HCEC 1CT (cell line): ENCODE results near the gene MYL5.
"Not testable (repeated sequence)": the region's sequence is repeated elsewhere in the genome, so short reads cannot be mapped to it uniquely, and the experiment has no call there.

Experiments
- DNase-seq: peaks from one replicate; pipeline ENCODE4 v3.0.0-alpha.2; 2017

The MYL5 gene

DNA sequence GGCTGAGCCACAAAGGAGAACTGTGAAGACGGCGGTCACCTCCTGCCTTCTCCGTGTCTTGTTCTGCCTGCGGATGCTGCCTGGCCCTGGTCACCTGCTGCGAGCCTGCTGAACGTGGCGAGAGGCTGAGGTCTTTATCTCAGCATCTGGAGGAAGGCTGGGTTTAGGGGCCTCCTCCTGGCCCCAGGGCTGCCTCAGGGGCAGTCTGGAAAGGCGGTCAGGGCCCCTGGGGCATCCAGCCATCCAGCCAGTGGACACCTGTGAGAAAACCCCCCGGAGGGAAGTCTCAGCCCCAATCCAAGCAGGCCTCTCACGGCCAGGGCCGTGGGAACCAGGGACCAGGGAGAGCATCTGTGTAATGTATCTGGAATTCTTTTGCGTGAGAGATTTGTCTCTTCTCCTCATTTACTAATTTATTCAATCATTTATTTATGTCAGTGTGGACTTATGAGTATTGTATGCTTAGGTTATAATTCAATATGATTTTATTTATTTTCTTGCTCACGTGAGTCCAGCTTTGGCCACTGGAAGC, 37.6 kb upstream of the MYL5 start:
- DNase-seq: no peak

DNA sequence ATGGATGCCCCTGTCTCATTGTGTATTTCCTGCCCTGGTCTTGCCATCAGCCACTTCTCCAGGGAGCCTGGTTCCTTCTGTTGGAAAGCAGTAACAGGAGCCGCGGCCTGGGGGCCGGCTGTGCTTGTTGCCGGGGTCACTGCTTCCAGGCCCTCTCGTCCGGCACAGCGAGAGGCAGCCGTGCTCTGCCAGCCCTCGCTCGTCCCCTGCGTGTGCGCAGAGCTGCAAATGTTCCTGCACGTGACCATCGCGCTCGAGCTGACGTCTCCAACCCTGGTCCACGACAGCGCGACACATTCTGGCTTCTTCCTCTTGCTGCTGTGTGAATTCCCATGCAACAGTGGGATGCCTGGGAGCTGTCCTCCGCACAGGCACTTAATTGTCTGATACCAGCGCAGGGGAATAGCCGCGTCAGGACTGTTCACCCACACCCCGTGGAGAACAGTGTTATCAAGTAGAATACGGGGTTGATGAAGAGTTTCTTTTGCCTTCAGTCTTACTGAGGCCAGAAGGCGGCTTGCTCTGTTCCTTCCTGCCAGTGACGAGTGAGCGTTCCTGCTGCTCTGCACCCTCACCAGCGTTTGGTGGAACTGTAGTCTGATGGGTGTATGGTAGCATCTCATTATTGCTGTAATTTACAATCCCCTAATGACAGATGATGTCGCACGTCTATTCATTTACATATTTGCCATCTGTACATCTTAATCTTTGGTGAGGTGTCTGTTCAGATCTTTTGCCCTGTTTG, 36.6 kb upstream of the MYL5 start:
- DNase-seq: no peak

DNA sequence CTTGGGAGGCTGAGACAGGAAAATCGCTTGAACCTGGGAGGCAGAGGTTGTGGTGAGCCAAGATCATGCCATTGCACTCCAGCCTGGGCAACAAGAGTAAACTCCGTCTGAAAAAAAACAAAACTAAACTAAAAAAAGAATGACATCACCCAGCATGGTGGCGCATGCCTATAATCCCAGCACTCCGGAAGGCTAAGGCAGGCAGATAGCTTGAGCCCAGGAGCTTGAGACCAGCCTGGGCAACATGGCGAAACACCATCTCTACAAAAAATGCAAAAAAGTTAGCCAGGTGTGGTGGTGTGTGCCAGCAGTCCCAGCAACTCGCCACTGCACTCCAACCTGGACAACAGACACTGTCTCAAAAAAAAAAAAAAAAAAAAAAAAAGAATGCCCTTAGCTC, 32.0 kb upstream of the MYL5 start:
- DNase-seq: not testable (repeated sequence)

DNA sequence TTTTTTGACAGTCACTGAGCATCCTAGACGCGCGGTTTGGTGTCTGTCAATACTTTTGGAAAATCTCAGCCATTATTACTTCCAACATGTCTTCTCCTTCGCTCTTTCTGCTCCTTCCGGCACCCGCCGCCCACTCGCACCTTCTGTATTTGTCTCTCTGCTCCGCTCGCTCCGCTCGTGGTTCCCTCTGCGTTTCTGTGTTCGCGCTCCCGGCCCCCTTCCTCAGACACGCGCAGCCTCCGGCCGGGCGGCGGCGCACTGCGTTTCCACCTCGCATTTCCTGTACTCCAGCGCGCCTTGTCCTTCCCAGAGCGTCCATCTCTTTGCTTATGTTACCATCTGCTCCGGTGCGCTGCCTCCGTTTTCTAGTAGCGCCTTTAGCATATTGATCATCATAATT, 27.9 kb upstream of the MYL5 start:
- DNase-seq: no peak

DNA sequence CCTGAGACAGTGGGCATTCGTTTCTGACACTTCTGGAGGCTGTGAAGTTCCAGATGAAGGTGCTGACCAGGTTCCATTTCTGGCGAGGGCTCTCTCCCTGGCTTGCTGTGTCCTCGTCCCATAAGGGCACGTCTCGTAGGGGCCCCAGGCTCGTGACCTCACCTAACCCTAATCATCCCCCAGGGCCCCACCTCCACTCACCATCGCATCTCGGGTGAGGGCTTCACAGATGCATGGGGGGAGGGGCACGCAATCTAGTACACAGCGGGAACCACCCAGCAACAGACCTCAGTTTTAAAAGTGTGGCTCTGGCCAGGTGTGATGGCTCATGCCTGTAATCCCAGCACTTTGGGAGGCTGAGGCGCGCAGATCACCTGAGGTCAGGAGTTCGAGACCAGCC, 26.9 kb upstream of the MYL5 start:
- no peak for DNase-seq

DNA sequence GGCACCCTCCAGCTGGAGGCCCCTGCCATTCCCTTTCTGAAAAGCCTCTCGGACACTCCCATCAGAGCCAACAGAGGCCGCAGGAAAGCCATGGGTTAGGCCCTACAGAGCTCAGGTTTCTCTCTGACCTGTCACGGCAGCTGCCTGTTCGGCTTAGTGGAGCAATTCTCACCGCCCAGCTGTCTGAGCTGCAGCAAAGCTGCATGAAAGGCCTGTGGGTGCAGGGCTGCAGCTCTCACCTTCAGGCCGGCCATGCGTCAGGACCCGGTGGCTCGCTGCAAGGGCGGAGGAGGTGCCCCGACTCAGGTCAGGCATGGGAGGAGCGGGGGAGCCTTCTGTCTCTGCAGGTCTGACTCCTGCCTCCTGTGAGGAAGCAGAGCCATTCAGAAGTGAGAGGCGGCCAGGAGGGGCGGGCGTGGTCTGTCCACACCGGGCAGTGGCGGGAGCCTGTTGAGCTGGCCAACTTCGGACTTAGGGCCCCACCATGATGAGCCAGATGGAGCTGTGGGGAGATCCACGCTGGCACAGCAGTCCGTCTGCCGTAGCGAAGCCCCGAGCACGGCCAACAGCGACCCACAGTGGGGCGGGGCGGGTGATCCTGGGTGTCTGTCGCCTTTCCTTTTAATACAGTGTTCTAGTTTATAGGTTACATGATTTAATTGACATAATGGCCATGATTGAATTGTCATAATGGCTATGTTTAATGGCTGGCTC, 25.6 kb upstream of the MYL5 start:
- no peak for DNase-seq

DNA sequence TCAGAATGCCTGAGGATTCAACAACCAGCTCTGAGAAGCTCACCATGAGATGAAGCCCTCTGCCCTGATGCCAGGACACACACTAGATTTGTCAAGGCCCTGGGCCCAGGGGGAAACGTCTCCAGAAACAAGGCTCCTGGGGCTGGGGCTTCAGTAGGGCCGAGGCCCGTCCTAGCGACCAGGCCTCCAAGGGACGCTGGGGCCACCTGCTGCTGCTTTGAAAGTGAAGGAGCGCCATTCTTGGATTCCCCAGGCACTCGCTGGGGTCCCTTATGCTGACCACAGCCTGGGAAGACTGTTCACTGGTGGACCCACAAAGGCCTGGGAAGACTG, 25.1 kb upstream of the MYL5 start:
- DNase-seq: no peak

DNA sequence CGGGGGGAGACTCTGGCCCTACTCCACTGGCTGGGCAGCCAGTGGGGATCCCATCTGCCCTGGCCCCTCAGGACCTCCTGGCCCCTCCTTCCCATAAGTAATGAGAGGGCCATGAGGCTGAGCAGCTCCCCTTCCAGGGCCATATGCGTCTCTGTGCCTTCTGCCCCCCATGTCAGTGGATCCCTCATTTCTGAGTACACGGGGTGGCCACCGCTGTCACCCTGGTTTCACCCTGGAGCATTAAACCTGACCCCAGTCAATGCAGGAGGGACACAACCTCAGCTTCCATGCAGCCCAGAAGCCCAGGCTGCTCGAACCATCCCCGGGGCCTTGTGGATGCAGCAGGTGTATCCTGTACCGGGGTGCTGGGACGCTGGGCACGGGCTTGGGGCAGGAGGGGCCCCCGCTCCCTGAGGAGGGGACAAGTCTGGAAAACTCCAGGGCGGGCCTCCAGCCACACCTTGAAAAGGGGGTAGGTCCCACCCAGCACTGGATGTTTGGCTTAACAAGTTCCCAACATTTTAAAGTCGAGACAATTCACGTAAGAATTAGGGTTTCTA, 24.5 kb upstream of the MYL5 start:
- DNase-seq: no peak

DNA sequence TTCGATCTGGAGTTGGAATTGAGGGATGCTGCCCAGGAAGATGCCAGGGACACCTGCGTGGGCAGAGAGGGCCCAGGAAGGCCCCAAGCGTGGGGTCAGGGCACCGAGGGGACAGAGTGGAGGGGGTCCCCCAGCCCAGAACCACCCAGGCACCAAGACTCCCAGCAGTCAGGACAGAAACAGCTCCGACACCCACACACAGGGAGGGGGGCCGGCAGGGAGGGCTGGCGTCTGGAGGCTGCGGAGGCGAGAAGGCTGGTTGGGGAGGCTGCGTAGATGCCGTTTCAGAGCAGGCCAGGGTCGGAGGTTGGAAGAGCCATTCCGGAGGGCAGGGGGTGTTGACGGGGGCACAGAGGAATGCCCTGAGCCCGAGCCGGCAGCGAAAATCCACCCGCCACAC, 23.9 kb upstream of the MYL5 start:
- DNase-seq: no peak

DNA sequence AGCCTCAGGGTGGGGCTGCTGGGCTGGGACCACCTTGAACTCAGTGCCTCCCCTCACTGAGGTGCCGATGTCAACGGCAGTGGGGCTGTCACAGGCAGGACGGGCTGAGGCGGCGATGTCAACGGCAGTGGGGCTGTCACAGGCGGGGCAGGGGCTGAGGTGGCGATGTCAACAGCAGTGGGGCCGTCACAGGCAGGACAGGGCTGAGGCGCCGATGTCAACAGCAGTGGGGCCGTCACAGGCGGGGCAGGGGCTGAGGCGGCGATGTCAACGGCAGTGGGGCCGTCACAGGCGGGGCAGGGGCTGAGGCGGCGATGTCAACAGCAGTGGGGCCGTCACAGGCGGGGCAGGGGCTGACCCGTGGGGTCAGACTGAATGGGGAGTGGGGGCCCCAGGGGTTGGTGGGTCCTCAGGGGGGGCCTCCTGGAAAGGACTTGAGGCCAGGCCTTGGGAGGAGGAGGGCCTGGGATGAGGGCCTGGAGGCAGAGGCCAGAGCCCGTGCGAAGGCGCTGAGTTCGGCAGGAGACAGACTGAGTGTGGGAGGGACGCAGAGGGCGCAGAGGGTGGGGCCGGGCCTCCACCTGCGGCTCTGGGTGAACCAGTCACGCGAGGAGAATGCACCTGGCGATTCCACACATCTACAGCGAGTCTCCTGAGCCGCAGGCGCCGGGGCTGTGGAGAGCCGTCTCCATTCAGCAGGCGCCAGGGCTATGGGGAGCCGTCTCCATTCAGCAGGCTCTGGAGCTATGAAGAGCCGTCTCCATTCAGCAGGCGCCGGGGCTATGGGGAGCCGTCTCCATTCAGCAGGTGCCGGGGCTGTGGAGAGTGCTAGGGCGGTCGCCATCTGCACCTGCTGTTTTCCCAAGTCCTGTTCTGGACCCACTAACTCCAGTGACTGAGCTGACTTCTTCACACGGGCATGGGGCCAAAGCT, 23.1 kb upstream of the MYL5 start:
- DNase-seq: no peak

DNA sequence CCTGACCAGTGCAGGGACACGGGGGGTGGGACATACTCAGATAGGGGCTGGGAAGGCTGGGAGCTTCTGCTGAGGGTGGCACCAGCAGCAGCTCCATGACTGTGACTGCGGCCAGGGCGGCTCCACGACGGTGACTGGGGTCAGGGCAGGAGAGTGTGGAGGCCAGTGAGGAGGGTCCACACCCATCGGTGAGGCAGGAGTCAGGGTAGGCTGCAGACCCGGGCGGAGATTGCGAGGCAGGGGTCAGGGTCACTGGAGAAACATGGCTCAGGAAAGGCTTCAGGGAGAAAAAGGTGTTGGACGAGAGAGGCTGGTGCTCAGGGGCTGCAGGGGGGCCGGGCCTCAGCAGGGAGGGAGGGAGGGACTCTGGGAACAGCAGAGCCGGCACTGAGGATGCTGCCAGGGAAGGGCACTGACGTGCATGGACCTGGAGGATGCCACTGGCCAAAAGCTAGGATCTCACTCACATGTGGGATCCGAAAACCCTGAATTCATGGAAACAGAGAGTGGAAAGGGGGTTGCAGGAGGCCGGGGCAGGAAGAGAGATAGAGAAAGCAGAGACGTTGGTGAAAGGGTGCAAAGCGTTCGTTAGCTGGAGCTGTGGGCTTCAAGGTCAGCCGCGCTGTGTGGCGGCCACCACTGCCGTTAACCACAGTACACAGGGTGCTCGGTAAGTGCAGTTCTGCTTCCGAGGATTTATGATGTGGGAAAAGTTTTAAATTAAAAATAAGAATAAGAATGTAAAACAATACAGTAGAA, 22.3 kb upstream of the MYL5 start:
- no peak for DNase-seq

DNA sequence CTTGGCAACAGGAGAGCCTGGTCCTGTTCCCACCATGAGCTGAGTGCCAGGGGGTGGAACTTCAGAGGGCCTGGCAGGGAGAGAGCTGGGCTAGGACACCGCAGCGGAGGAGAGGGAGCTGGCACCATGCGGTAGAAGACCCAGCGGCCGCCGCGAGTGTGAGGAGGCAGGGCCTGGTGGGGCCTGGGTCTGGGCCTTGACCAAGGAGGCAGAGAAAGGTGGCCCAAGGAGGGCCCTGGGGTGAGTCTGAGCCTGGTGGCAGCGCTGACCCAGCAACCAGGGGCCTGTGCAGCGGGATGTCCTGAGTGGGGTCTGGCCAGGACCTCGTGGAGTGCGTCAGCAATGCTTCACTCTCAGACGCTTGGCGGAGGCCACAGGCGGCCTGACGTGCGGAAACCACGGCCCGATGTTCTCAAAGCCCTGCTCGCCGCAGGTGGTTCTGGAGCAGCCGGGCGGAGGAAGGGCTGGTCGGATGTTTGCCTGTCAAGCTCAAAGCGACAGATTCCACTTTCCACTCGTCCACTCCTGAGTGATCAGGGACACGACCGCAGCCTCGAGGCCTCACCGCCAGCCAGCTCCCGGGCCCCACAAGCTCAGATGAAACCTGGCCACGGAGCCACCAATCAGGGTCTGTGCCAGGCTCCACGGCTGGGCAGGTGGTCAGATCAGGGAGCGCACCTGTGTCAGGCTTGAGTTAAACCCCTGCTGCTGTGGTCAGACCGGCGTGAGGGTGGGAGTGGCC, 21.1 kb upstream of the MYL5 start:
- no peak for DNase-seq

DNA sequence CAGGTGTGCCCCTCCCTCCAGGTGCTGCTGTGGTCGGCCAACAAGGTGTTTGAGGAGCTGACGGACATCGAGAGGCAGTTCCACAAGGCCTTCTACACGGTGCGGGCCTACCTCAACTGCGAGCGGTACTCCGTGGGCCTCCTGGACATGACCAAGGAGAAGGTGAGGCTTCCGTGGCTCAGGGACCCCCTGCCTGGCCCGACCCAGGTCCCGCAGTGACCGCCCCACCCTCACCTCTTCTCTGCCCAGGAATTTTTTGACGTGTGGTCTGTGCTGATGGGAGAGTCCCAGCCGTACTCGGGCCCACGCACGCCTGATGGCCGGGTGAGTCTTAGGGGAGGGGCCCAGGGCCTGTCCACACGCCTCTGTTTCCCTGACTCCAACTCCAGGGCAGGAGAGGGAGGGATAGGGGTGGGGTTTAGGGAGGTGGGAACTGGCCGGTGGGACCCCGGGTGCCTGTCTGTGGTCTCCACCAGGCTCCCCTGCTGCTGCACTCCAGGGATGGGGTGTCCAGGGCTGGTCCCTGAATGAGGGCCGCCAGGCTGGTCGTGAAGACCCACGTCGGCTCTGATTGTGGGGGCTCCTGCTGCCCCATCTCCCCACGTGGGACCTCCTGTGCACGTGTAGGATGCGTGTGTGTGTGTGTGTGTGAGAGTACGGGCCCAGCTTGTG, 20.4 kb upstream of the MYL5 start:
- DNase-seq: no peak

DNA sequence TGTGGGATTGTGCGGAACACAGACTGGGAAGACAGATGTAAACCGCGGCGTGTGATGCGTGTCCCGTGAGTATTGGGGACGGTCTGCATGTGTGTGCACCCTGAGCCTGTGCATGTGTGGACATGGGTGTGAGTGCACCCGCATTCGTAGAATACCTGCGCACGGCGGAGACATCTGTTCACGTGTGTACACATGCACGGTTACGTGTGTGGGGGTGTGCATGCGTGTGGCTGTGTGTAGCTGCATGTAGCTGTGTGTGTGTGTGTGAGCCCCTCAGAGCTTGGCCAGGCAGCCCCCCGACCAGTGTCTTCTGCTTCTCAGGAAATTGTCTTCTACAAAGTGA, 19.9 kb upstream of the MYL5 start:
- DNase-seq: no peak

DNA sequence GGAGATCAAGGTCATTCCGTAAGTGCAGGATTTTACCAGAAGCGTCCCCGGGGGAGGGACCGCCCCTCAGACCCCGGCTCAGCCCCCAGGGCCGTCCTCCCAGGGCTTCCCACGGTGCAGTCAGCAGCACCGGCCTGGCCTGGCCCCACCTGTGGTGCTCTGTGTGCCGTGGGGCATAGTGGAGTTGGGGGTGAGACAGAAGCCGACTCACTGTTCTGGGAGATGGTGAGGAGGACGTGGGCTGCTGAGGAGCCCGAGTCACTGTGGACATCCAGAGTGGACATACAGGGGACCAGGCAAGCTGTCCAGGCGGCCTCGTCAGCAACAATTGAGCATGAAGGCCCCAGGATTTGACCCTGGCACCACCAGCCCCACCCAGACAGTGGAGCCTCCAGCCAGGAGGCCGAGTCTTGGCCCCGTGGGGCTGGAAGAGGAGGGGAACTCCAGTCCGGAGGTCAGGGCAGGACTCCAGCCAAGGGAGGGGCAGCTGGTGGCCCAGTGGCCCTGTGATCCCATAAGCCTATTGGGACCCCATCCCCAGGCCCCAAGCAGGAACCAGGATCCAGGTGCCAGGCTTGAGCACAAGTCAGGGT, 19.4 kb upstream of the MYL5 start:
- no peak for DNase-seq

DNA sequence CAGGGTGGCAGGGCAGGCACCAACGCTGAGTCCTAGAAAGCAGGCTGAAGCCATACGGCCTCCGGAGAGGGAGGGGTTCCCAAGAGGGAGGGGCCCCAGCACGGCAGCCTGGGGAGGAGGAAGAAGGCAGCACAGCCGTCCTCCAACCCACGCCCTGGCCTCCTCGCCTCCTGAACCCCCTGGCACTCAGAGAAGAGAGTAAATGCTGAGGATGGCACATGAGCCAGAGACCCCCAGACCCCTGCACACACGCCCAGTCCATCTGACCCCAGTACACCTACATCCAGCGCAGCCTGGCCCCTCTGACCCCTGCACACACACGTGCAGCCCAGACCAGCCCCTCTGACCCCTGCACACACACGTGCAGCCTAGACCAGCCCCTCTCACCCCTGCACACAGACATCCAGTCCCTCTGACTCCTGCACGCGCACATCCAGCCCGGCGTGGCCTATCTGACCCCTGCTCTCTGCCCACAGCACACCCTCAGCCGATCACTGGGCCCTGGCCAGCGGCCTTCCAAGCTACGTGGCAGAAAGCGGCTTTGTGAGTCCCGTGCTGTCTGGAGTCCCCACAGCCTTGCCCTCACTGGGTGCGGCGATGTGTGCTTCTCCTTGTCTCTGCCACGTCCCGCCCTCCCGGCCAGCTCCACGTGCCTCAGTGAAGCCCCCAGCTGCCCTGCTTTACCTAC, 18.7 kb upstream of the MYL5 start:
- DNase-seq: no peak

DNA sequence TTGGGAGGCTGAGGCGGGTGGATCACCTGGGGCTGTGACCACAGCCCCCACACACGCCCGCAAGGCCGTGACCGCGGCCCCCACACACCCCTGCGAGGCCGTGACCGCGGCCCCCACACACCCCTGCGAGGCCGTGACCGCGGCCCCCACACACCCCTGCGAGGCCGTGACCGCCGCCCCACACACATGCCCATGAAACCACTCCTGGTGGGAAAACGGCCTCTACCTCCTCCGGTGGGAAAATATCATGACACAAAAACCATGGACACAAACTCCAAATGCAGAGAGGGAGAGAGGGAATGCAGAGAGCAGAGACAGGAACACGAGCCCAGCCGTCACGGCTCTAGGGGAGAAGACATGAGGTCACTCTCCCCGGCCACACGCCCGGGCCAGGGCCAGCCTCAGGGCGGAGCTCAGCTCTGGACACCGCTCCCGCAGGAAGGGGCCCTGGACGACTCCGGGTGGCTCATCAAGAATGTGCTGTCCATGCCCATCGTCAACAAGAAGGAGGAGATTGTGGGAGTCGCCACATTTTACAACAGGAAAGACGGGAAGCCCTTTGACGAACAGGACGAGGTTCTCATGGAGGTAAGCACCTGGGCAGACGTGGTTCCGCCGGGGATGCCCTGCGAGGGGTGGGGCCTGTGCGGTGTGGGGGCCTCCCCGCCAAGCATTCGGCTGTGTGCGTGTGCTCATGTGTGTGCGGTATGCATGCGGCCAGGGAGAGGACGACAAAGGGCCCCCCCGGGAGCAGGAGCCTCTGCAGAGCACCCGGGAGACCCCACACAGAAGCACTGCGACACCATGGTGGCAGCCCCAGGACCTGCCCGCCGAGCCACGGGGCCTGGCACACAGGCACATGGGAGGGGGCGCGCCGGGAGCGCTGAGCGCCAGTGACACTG, 17.7 kb upstream of the MYL5 start:
- DNase-seq: no peak

DNA sequence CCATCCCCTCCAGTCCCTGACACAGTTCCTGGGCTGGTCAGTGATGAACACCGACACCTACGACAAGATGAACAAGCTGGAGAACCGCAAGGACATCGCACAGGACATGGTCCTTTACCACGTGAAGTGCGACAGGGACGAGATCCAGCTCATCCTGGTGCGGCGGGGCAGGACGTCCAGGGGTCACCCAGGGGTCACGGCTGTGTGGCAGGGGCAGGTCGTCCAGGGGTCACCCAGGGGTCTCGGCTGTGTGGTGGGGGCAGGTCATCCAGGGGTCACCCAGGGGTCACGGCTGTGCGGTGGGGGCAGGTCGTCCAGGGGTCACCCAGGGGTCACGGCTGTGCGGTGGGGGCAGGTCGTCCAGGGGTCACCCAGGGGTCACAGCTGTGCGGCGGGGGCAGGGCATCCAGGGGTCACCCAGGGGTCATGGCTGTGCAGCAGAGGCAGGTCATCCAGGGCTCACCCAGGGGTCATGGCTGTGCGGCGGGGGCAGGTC, 17.0 kb upstream of the MYL5 start:
- no peak for DNase-seq
